H1 (cell line): ENCODE measurements around the gene TEX54. TPM values are rescaled to one million over a fixed set of nuclear protein-coding genes. Genes with fewer than 3 reads are reported as not detected.

ENCODE experiments used
- CTCF ChIA-PET: fragments of 300-600 bp; sonication (Branson Sonifier 250); formaldehyde crosslinking; loops from one replicate; lab custom pipeline; 2021; ENCODE audit not compliant: partially characterized antibody; lab: Charles Lee
- POLR2A ChIA-PET: fragments of 300-600 bp; sonication (Branson Sonifier 250); formaldehyde crosslinking; loops from one replicate; lab custom pipeline; 2021; ENCODE audit warnings: inconsistent platforms; ENCODE audit not compliant: partially characterized antibody; lab: Charles Lee
- DNase-seq, 2 experiments: peaks; one replicate each; pipeline versions ENCODE4 v3.0.0 to v3.0.0-alpha.2; 2010 to 2022; ENCODE audit warnings: low spot score in 2 of 2, low read depth in 1 of 2, mixed read lengths in 1 of 2
- FAIRE-seq: peaks from 2 replicates; lab custom pipeline; 2011; peaks lifted over from hg19 to GRCh38; lab: Jason Lieb, UNC
- H2AFZ ChIP-seq: 2 replicates; pipeline ENCODE4 v1.8.1; 2012; ENCODE audit warnings: low read length, inconsistent platforms
- H2AK5ac ChIP-seq: 2 replicates; pipeline ENCODE4 v1.6.1; 2013; ENCODE audit warnings: low read depth, low read length
- H2BK120ac ChIP-seq: replicated peaks from 2 replicates; pipeline ENCODE3; 2013; ENCODE audit warnings: low read depth, low read length, inconsistent platforms
- H2BK12ac ChIP-seq: 2 replicates; pipeline ENCODE4 v1.6.1; 2013; ENCODE audit warnings: low read depth, low read length
- H2BK15ac ChIP-seq: 2 replicates; pipeline ENCODE4 v1.6.1; 2013; ENCODE audit warnings: low read length
- H2BK20ac ChIP-seq: 2 replicates; pipeline ENCODE4 v1.6.1; 2013; ENCODE audit warnings: low read length
- H2BK5ac ChIP-seq: 2 replicates; pipeline ENCODE4 v1.6.1; 2013; ENCODE audit warnings: low read depth, low read length
- H3K14ac ChIP-seq: 2 replicates; pipeline ENCODE4 v1.6.1; 2013; ENCODE audit warnings: inconsistent platforms; ENCODE audit not compliant: insufficient read length
- H3K18ac ChIP-seq: 2 replicates; pipeline ENCODE4 v1.6.1; 2013; ENCODE audit warnings: low read length; ENCODE audit errors: extremely low read depth
- H3K23ac ChIP-seq: 2 replicates; pipeline ENCODE4 v1.6.1; 2013; ENCODE audit warnings: inconsistent platforms; ENCODE audit not compliant: insufficient read length
- H3K23me2 ChIP-seq: 2 replicates; pipeline ENCODE4 v1.6.1; 2013; ENCODE audit warnings: low read depth, low read length
- H3K27ac ChIP-seq: 2 replicates; pipeline ENCODE4 v1.6.1; 2011; ENCODE audit warnings: low read depth, low read length, inconsistent platforms
- H3K27me3 ChIP-seq, 4 experiments: replicated peaks in 1 of 4; 1 replicate in 1 of 4; 2 replicates in 3 of 4; pipeline versions ENCODE4 v1.6.1 to v1.8.1; 2011 to 2013; ENCODE audit warnings: low read length in 3 of 4, mild to moderate bottlenecking in 3 of 4, inconsistent platforms in 2 of 4, mixed read lengths in 2 of 4, moderate library complexity in 1 of 4; ENCODE audit not compliant: control insufficient read depth in 3 of 4, insufficient read depth in 3 of 4; ENCODE audit errors: extremely low read depth in 1 of 4
- H3K36me3 ChIP-seq, 4 experiments: 2 replicates each; pipeline versions ENCODE4 v1.6.1 to v1.8.1; 2011 to 2013; ENCODE audit warnings: mild to moderate bottlenecking in 4 of 4, low read length in 3 of 4, moderate library complexity in 2 of 4, control low read depth in 1 of 4, inconsistent platforms in 1 of 4; ENCODE audit not compliant: insufficient read depth in 4 of 4, control insufficient read depth in 2 of 4
- H3K4ac ChIP-seq: replicated peaks from 2 replicates; pipeline ENCODE3; 2013; ENCODE audit warnings: low read length, low read depth, mixed read lengths, inconsistent platforms; ENCODE audit not compliant: insufficient read length
- H3K4me1 ChIP-seq, 4 experiments: replicated peaks in 1 of 4; 1 replicate in 1 of 4; 2 replicates in 3 of 4; pipeline versions ENCODE4 v1.6.1 to v1.8.1; 2011 to 2013; ENCODE audit warnings: low read length in 3 of 4, inconsistent platforms in 2 of 4, mixed read lengths in 1 of 4; ENCODE audit not compliant: insufficient read depth in 4 of 4, control insufficient read depth in 3 of 4
- H3K4me2 ChIP-seq, 2 experiments: 2 replicates each; pipeline versions ENCODE4 v1.6.1 to v1.8.1; 2011 to 2013; ENCODE audit warnings: low read depth in 2 of 2, low read length in 2 of 2, control low read depth in 1 of 2, inconsistent platforms in 1 of 2, mild to moderate bottlenecking in 1 of 2; ENCODE audit not compliant: insufficient read depth in 1 of 2
- H3K4me3 ChIP-seq, 4 experiments: fragments of 200-600, 300-600 bp in 1 of 4; sonication (generic), shearing (Covaris generic), sonication (Bioruptor Twin) in 1 of 4; 2 replicates each; pipeline versions ENCODE4 v1.5.1 to v1.8.1; 2011 to 2016; ENCODE audit warnings: low read length in 4 of 4, low read depth in 3 of 4, control low read depth in 2 of 4, inconsistent platforms in 2 of 4, mild to moderate bottlenecking in 2 of 4, mixed read lengths in 1 of 4, moderate library complexity in 1 of 4; ENCODE audit not compliant: insufficient read depth in 2 of 4; ENCODE audit errors: extremely low read depth in 1 of 4
- H3K56ac ChIP-seq: replicated peaks from 2 replicates; pipeline ENCODE3; 2013; ENCODE audit warnings: low read depth, mild to moderate bottlenecking, mixed read lengths, low read length, inconsistent platforms; ENCODE audit not compliant: insufficient read length
- H3K79me1 ChIP-seq: 2 replicates; pipeline ENCODE4 v1.6.1; 2013; ENCODE audit warnings: low read depth, low read length, control low read depth
- H3K79me2 ChIP-seq, 2 experiments: 2 replicates each; pipeline versions ENCODE4 v1.6.1 to v1.8.1; 2012 to 2013; ENCODE audit warnings: low read length in 2 of 2, mild to moderate bottlenecking in 2 of 2, inconsistent platforms in 1 of 2; ENCODE audit not compliant: insufficient read depth in 2 of 2, control insufficient read depth in 1 of 2
- H3K9ac ChIP-seq, 4 experiments: replicated peaks in 1 of 4; 1 replicate in 1 of 4; 2 replicates in 3 of 4; pipeline versions ENCODE4 v1.6.1 to v1.8.1; 2011 to 2013; ENCODE audit warnings: low read depth in 3 of 4, low read length in 3 of 4, control low read depth in 2 of 4, mild to moderate bottlenecking in 2 of 4, moderate library complexity in 2 of 4, inconsistent platforms in 1 of 4; ENCODE audit errors: extremely low read depth in 1 of 4
- H3K9me3 ChIP-seq, 2 experiments: 2 replicates each; pipeline versions ENCODE4 v1.6.1 to v1.8.1; 2012 to 2013; ENCODE audit warnings: mild to moderate bottlenecking in 2 of 2, moderate library complexity in 2 of 2, control low read depth in 1 of 2, inconsistent platforms in 1 of 2, low read depth in 1 of 2, low read length in 1 of 2, mixed read lengths in 1 of 2; ENCODE audit not compliant: insufficient read depth in 2 of 2
- H4K20me1 ChIP-seq, 2 experiments: replicated peaks in 1 of 2; 2 replicates each; pipeline versions ENCODE3 to v1.8.1; 2011 to 2013; ENCODE audit warnings: inconsistent platforms in 2 of 2, low read length in 2 of 2, mild to moderate bottlenecking in 1 of 2; ENCODE audit not compliant: insufficient read depth in 2 of 2, control insufficient read depth in 1 of 2
- H4K5ac ChIP-seq: 2 replicates; pipeline ENCODE4 v1.6.1; 2013; ENCODE audit warnings: low read length, low read depth, mixed read lengths, inconsistent platforms; ENCODE audit not compliant: insufficient read length
- H4K8ac ChIP-seq: 2 replicates; pipeline ENCODE4 v1.8.0; 2013; ENCODE audit warnings: mild to moderate bottlenecking, moderate library complexity, low read length, inconsistent platforms; ENCODE audit not compliant: insufficient read depth; ENCODE audit errors: extremely low read depth
- H4K91ac ChIP-seq: replicated peaks from 2 replicates; pipeline ENCODE3; 2013; ENCODE audit warnings: low read length, mixed read lengths, inconsistent platforms; ENCODE audit not compliant: insufficient read length
- CBX5 ChIP-seq: fragments of 300-800, 300-1000 bp; sonication (generic); IDR thresholded peaks from 2 replicates; pipeline ENCODE4 v1.7.1; 2016; ENCODE audit warnings: antibody characterized with exemption, low read length, low read depth
- EZH2 ChIP-seq: fragments of 200-600 bp; sonication (generic); IDR thresholded peaks from 2 replicates; pipeline ENCODE4 v1.7.1; 2012; ENCODE audit warnings: low read depth, mild to moderate bottlenecking, moderate library complexity, low read length, inconsistent platforms; ENCODE audit not compliant: severe bottlenecking
- POLR2A ChIP-seq, 2 experiments: IDR thresholded peaks; 1 replicate in 1 of 2; 2 replicates in 1 of 2; pipeline ENCODE4 v1.6.1; 2011; ENCODE audit warnings: low read depth in 2 of 2, low read length in 2 of 2, mild to moderate bottlenecking in 2 of 2; ENCODE audit errors: control extremely low read depth in 1 of 2
- POLR2AphosphoS5 ChIP-seq: IDR thresholded peaks from 2 replicates; pipeline ENCODE4 v1.6.1; 2011; ENCODE audit warnings: low read depth, low read length
- SIX5 ChIP-seq: IDR thresholded peaks from 2 replicates; pipeline ENCODE4 v1.6.1; 2011; ENCODE audit warnings: mild to moderate bottlenecking, low read depth, low read length
- TBP ChIP-seq: IDR thresholded peaks from 2 replicates; pipeline ENCODE4 v1.6.1; 2011; ENCODE audit warnings: low read depth, low read length, improper control_type of control experiment
- YY1 ChIP-seq: IDR thresholded peaks from 2 replicates; pipeline ENCODE4 v1.6.1; 2011; ENCODE audit warnings: low read depth, mild to moderate bottlenecking, low read length
- WGBS, 2 experiments: shearing (Covaris generic) in 1 of 2; methylation state at CpG; one replicate each; pipeline versions ENCODE4 v1.1.6 to v1.1.7; 2013 to 2015; ENCODE audit warnings: low lambda C conversion rate in 2 of 2, mixed read lengths in 2 of 2, inconsistent platforms in 1 of 2, low coverage in 1 of 2, missing lambda C conversion rate in 1 of 2; ENCODE audit not compliant: insufficient replicate concordance in 2 of 2, insufficient coverage in 1 of 2, insufficient read length in 1 of 2; ENCODE audit errors: extremely low coverage in 1 of 2, missing lambda C conversion rate in 1 of 2; 5-methylcytosine and 5-hydroxymethylcytosine counted together
- polyA plus RNA-seq, 7 experiments: library from polyadenylated mRNA; depleted of rRNA in 3 of 7; stranded (reverse) in 5 of 7; unstranded in 2 of 7; fragments of >200 nt in 5 of 7; fragments of 200-250 nt in 2 of 7; gene quantifications; 1 replicate in 5 of 7; 2 replicates in 1 of 7; 4 replicates in 1 of 7; pipeline versions ENCODE4 v1.2.1 to v1.2.3, GENCODE V29; 2011 to 2013; ENCODE audit warnings: missing spikeins in 2 of 7, mixed read lengths in 2 of 7
- total RNA-seq: library from RNA; stranded (reverse); fragmentation: NEBNext Ultra II Directional; extraction: Animal tissue kit (Norgen Biotek cat#: 25700); gene quantifications from 2 replicates; pipeline ENCODE4 v1.2.1, GENCODE V29; 2021

The TEX54 gene
- total and polyA plus RNA-seq, 2 of the 8 experiments (the other 6 are each of a cell fraction or from before 2014, with no cell fraction given) = 1.2 TPM; not detected in 1

- Histone ChIP-seq H3K79me1 (no peaks in the 10 kb centered on the region), H3K18ac (no peak overlapping the region), H2BK12ac (no peak overlapping the region), H3K27ac (no peak overlapping the region), H3K9ac (no peak overlapping the region), H3K79me2 (peaks cover 0 to 5% of the 10 kb centered on the region in 2 experiments; a peak in 2 of 4 replicates), H4K5ac (no peak overlapping the region), H3K4ac (no peak overlapping the region), H2AFZ (no peak overlapping the region), H4K91ac (no peak overlapping the region), H3K27me3 (no peaks in the 10 kb centered on the region), H4K8ac (no peak overlapping the region), H3K23me2 (0 out of 2 replicates have a peak, but pooled peaks cover 1% of the 10 kb centered on the region), H2BK5ac (no peak overlapping the region), H3K36me3 (peaks cover 10 to 13% (median 13%) of the 10 kb centered on the region in 4 experiments), H4K20me1 (peaks cover 0 to 7% of the 10 kb centered on the region in 2 experiments), H2AK5ac (no peak overlapping the region), H2BK20ac (no peak overlapping the region), H3K56ac (no peak overlapping the region), H2BK120ac (no peak overlapping the region), H3K9me3 (no peaks in the 10 kb centered on the region), H3K23ac (no peak overlapping the region), H3K4me3 (no peak overlapping the region), H3K4me1 (peaks cover 0 to 4% (median 0%) of the 10 kb centered on the region in 4 experiments; a peak in 1 of 7 replicates), H3K14ac (no peak overlapping the region), H2BK15ac (no peak overlapping the region), H3K4me2 (no peak overlapping the region)
- ChIA-PET CTCF (interaction anchor here (0.6 to 0.8 kb wide), 2 partner anchors 17 to 266 kb away, joined by 3 to 4 read pairs; no protein-coding TSS in a partner anchor), POLR2A (interaction anchor here (1.0 to 20.0 kb wide), 7 partner anchors 6 to 86 kb away, joined by 3 to 2104 read pairs (median 150); partner anchors contain the start of genes NXF1, POLR2G, SLC3A2 and STX5)
- 84% methylated on average over 1 of the region's 1 CpG; no CpG with 5 or more reads in 1 of the 2 experiments for WGBS, 2 experiments
- DNase-seq (no peak), FAIRE-seq (no peak)
- no peak for TF ChIP-seq SIX5
- TF ChIP-seq YY1 = no peak
- peak; percentile 64 for TF ChIP-seq POLR2AphosphoS5
- no peak for TF ChIP-seq CBX5
- no peak for TF ChIP-seq EZH2
- TF ChIP-seq POLR2A (IDR thresholded peaks at IDR 0.05; ENCODE audit: control extremely low read depth in 1 of 2, low read depth in 2 of 2, low read length in 2 of 2) = peak; percentile 36 to 58; a peak in 2 of 3 replicates
- no peak for TF ChIP-seq TBP
Observed at GRCh38 chr11:62847767-62848314, 15.2 kb upstream of the TEX54 start.
